Measurements from ENCODE around the gene ANKS1A.

DNA sequence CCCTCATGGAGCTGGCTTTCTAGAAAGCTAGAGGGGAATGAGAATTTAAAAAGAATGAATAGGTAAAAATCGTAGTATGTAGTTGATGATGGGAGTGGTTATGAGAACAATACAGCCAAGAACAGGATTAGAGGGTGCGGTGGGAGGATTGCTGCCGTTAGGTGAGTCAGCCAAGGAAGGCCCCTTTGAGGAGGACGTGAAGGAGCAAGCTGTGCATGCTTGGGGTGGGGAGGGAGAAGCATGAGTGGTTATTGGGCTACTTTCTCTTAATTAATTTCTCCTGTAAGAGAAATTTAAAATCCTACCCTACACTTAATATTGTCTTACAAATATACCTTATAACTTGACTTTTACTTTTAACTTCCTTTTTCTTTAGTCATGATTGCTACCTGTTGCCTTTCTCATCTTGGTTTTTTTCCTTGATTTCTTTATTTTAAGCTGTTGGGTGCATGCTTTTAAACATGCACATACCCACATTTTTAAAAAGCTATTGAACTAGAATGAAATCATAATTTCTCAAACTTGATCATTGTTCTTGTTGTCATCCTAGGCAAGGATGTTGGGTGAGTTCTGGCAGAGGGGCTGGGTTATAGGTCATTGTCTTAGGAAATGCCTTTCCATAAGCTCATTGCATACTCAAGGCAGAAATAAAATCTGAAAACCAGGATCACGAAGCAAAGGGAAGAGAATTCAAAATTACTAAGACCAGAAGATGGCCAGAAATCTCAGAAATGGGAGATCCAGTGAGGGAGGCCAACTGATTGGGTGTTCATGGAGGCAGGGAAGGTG is 137.6 kb downstream of the ANKS1A start:
- TF ChIP-seq, protein P1, sequence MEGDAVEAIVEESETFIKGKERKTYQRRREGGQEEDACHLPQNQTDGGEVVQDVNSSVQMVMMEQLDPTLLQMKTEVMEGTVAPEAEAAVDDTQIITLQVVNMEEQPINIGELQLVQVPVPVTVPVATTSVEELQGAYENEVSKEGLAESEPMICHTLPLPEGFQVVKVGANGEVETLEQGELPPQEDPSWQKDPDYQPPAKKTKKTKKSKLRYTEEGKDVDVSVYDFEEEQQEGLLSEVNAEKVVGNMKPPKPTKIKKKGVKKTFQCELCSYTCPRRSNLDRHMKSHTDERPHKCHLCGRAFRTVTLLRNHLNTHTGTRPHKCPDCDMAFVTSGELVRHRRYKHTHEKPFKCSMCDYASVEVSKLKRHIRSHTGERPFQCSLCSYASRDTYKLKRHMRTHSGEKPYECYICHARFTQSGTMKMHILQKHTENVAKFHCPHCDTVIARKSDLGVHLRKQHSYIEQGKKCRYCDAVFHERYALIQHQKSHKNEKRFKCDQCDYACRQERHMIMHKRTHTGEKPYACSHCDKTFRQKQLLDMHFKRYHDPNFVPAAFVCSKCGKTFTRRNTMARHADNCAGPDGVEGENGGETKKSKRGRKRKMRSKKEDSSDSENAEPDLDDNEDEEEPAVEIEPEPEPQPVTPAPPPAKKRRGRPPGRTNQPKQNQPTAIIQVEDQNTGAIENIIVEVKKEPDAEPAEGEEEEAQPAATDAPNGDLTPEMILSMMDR (IDR thresholded peaks at IDR 0.05; ENCODE audit: low read depth, low read length, poor library complexity, severe bottlenecking) = no peak
- no peak for TF ChIP-seq EZH2phosphoT487 (IDR thresholded peaks at IDR 0.05; ENCODE audit: borderline replicate concordance, low read length)
